ENCODE measurements around the gene BCLAF1. TPM values are rescaled to one million over a fixed set of nuclear protein-coding genes. Genes with fewer than 3 reads are reported as not detected.

The BCLAF1 gene
- total RNA-seq, 6 donors from 2014 or later = 88.3 to 267 (median 96.6) TPM

DNA sequence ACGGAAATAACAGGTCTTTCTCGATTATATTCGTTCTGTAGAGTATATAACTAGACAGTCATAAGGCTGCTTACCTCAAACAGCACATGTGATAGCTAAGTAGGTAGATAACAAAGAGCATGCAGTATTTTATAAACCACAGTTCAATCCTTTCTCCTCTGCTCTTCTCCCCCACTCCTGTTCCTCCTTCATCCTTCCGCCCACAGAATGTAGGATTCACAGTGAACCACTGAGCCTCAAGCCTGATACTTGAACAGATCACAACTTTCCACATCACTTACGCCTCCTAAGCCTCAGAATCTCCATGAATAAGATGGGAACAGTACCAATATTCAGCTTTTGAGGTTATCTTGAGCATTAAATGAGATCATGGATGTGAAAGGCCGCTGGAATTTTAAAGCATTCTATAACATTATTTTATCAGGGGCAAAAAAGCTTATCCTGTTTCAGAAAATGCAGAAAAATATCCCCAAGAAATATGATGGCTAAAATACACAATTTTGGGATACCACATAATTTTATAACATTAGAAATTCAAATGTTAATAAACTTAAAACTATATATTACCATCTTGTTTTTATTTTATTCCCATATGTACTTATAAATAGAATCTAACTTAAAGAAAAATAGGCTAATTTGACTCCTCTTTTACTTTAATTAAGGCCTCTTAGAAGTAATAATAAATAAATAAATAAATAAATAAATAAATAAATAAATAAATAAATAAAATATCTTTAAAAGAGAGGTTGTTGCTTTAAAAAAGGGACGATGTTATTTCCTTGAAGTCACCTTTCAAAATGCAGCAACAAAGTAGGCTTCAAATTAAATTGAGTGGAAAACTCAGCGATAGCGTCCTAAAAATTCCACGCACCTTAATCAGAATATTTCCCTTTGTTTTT is 72.9 kb downstream of the BCLAF1 start:
- no peak for DNase-seq
- Histone ChIP-seq H3K4me3 (no peak overlapping the region), H3K9me3 (no peaks in the 10 kb centered on the region), H3K27ac (no peak overlapping the region), H3K36me3 (no peaks in the 10 kb centered on the region), H3K4me1 (no peaks in the 10 kb centered on the region), H3K27me3 (no peaks in the 10 kb centered on the region)
- TF ChIP-seq EP300 (IDR thresholded peaks at IDR 0.05) (no peak), CTCF (IDR thresholded peaks at IDR 0.05) (no peak), POLR2AphosphoS5 (IDR thresholded peaks at IDR 0.05) (no peak), POLR2A (IDR thresholded peaks at IDR 0.05) (no peak)
- 82 to 85% methylated on average over 10 of the region's 10 CpGs for WGBS, 2 donors
- no peak for ATAC-seq (ENCODE audit: low FRiP score in 2 of 2)

DNA sequence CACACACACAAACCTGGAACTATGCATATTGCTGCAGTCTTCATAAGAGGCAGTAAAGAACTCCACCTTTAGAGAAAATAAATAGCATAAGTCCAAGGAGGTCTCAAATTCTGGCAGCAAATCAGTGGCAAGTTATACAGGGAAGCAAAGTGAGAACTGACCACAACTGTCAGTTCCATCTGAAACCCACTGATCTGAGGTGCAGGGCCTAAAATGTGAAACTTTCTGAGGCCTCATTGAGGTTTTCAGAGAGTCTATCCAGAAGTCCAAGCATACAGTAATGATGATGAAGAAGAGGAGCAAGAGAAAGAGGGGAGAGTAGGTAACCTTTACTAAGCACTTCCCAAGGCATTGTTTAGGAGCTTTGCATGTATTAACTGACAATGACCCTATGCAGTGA is 75.8 kb downstream of the BCLAF1 start:
- no peaks in the 10 kb centered on the region for H3K27me3 ChIP-seq
- H3K9me3 ChIP-seq = no peaks in the 10 kb centered on the region
- H3K4me3 ChIP-seq = no peak overlapping the region
- ATAC-seq (ENCODE audit: low FRiP score in 2 of 2) = no peak
- TF ChIP-seq CTCF (IDR thresholded peaks at IDR 0.05) = no peak
- TF ChIP-seq POLR2A (IDR thresholded peaks at IDR 0.05) = no peak
- TF ChIP-seq POLR2AphosphoS5 (IDR thresholded peaks at IDR 0.05) = no peak
- TF ChIP-seq EP300 (IDR thresholded peaks at IDR 0.05) = no peak
- no peaks in the 10 kb centered on the region for H3K4me1 ChIP-seq
- no peak for DNase-seq
- H3K27ac ChIP-seq = no peak overlapping the region
- no peaks in the 10 kb centered on the region for H3K36me3 ChIP-seq

DNA sequence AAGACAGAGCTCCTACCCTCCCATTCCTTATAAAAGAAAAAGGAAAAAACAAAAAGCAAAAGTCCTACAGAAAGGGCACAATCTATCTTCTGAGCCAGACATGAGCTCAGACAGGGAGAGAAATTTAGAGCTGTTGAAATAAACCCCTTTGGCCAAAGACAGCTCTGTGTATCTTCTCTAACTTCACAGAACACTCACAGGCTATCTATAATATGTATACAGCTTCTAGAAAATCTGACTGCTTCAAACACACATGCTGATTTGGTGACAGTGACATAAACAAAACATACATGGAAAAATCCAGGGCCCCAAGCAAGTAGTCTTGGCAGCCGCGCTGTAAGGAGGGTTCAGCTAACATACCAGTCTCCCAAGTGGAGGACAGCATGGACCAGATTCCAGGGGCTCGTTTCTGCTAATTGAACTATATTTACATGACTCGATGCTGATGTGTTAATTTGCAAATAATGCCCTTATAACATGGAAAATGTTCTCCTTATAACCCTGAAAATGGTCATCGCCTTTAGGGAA is 76.6 kb downstream of the BCLAF1 start:
- TF ChIP-seq POLR2A (IDR thresholded peaks at IDR 0.05) (no peak), POLR2AphosphoS5 (IDR thresholded peaks at IDR 0.05) (no peak), EP300 (IDR thresholded peaks at IDR 0.05) (no peak), CTCF (IDR thresholded peaks at IDR 0.05) (no peak)
- Histone ChIP-seq H3K36me3 (no peaks in the 10 kb centered on the region), H3K27me3 (no peaks in the 10 kb centered on the region), H3K4me1 (no peaks in the 10 kb centered on the region), H3K27ac (no peak overlapping the region), H3K9me3 (no peaks in the 10 kb centered on the region), H3K4me3 (no peak overlapping the region)
- ATAC-seq (ENCODE audit: low FRiP score in 2 of 2) = no peak
- no peak for DNase-seq
- WGBS, 2 donors = 68 to 78% methylated on average over 5 of the region's 5 CpGs

DNA sequence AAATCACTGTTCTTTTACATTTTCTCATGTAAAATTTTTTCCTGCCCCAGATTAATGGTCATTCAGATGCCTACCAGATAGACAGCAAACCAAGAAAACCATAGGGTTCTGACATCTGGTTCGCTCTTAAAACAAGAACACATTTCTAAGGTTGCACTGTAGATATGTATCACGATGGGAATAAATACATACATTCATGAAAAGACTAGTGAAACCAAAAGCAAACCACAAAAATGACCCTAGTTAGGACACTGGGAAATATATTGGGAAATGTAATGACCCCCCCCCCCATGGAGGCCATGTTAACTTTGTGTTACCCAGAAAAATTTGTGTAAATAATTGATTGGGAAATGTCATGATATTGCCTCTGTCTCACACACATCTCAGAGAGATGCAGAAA is 77.0 kb downstream of the BCLAF1 start:
- Histone ChIP-seq H3K27me3 (no peaks in the 10 kb centered on the region), H3K4me3 (no peak overlapping the region), H3K9me3 (no peaks in the 10 kb centered on the region), H3K27ac (no peak overlapping the region), H3K36me3 (no peaks in the 10 kb centered on the region), H3K4me1 (no peaks in the 10 kb centered on the region)
- 89 to 93% methylated on average over 2 of the region's 2 CpGs for WGBS, 2 donors
- DNase-seq = no peak
- no peak for TF ChIP-seq EP300 (IDR thresholded peaks at IDR 0.05)
- TF ChIP-seq CTCF (IDR thresholded peaks at IDR 0.05) = no peak
- TF ChIP-seq POLR2A (IDR thresholded peaks at IDR 0.05) = no peak
- TF ChIP-seq POLR2AphosphoS5 (IDR thresholded peaks at IDR 0.05) = no peak
- ATAC-seq (ENCODE audit: low FRiP score in 2 of 2) = no peak

All from upper lobe of left lung (tissue), 6 donors.